ENCODE measurements around the gene TOB2.
"Not testable (repeated sequence)": the region's sequence is repeated elsewhere in the genome, so short reads cannot be mapped to it uniquely, and the experiment has no call there.

TOB2 gene

GRCh38 chr22:41425660-41426365 lies 20.8 kb downstream of the TOB2 start:
- no peak for DNase-seq

- DNase-seq, result no peak
Measured at GRCh38 chr22:41418717-41419116, 27.9 kb downstream of the TOB2 start.

- DNase-seq, result no peak
Measured at GRCh38 chr22:41417622-41418390, 28.8 kb downstream of the TOB2 start.

GRCh38 chr22:41415554-41415953 lies 31.0 kb downstream of the TOB2 start:
- DNase-seq, result no peak

- no peak for DNase-seq
Measured at GRCh38 chr22:41411021-41411851, 35.4 kb downstream of the TOB2 start.

- DNase-seq, result no peak
Measured at GRCh38 chr22:41410311-41410751, 36.3 kb downstream of the TOB2 start.

- DNase-seq, result no peak
Measured at GRCh38 chr22:41408665-41409064, 37.9 kb downstream of the TOB2 start.

GRCh38 chr22:41407433-41407832 lies 39.2 kb downstream of the TOB2 start:
- no peak for DNase-seq

- DNase-seq, result no peak
Measured at GRCh38 chr22:41406410-41406809, 40.2 kb downstream of the TOB2 start.

GRCh38 chr22:41405588-41405987 lies 41.0 kb downstream of the TOB2 start:
- DNase-seq, result no peak

- DNase-seq, result peak; percentile 96
Measured at GRCh38 chr22:41403532-41404318, 42.9 kb downstream of the TOB2 start.

GRCh38 chr22:41402851-41403250 lies 43.8 kb downstream of the TOB2 start:
- DNase-seq, result not testable (repeated sequence)

GRCh38 chr22:41401781-41402648 lies 44.6 kb downstream of the TOB2 start:
- DNase-seq, result peak; percentile 53

- DNase-seq, result no peak
Measured at GRCh38 chr22:41398921-41399320, 47.7 kb downstream of the TOB2 start.

- DNase-seq, result no peak
Measured at GRCh38 chr22:41397143-41397811, 49.3 kb downstream of the TOB2 start.

GRCh38 chr22:41395531-41396240 lies 50.9 kb downstream of the TOB2 start:
- DNase-seq, result no peak

- DNase-seq, result no peak
Measured at GRCh38 chr22:41394012-41394356, 52.6 kb downstream of the TOB2 start.

GRCh38 chr22:41387341-41387740 lies 59.3 kb downstream of the TOB2 start:
- no peak for DNase-seq

GRCh38 chr22:41384128-41384527 lies 62.5 kb downstream of the TOB2 start:
- DNase-seq, result no peak

All from T1000 (cell line).